ENCODE measurements around the gene INHBC.

INHBC gene

DNA sequence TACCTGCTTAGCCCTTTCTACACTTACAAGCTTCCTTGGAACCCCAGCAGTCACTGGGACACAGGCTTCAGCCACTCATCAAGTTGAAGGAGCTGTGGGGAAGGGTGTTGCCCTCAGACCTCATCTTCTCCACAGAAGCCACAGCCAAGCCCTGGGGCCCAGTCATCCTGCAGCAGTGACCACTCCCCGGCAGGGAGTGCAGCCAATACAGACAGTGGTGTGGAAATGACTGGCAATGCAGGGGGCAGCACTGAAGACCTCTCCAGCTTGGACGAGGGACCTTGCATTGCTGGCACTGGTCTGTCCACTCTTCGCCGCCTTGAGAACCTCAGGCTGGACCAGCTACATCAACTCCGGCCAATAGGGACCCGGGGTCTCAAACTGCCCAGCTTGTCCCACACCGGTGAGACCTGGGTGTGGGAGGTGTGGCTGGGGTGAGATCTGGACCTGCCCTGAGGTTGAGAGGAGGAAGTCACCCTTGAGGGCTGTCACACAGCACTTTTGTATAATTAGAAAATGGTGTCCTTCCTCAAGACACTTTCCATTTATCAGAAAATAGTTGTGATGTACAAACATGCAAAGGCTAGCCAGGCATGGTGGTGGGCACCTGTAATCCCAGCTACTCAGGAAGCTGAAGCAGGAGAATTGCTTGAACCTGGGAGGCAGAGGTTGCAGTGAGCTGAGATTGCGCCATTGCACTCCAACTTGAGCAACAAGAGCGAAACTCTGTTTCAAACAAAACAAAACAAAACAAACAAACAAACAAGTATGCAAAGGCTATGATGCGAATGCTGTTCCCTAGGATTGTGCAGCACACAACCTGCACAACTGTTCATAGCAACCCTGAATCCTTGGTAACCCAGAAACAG lies 34.9 kb downstream of the INHBC start:
- no peak for DNase-seq (ENCODE audit: low read depth in 2 of 2)

DNA sequence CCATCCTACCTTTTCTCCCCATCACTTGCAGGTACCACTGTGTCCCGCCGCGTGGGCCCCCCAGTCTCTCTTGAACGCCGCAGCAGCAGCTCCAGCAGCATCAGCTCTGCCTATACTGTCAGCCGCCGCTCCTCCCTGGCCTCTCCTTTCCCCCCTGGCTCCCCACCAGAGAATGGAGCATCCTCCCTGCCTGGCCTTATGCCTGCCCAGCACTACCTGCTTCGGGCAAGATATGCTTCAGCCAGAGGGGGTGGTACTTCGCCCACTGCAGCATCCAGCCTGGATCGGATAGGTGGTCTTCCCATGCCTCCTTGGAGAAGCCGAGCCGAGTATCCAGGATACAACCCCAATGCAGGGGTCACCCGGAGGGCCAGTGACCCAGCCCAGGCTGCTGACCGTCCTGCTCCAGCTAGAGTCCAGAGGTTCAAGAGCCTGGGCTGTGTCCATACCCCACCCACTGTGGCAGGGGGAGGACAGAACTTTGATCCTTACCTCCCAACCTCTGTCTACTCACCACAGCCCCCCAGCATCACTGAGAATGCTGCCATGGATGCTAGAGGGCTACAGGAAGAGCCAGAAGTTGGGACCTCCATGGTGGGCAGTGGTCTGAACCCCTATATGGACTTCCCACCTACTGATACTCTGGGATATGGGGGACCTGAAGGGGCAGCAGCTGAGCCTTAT lies 35.8 kb downstream of the INHBC start:
- DNase-seq (ENCODE audit: low read depth in 2 of 2), result no peak

DNA sequence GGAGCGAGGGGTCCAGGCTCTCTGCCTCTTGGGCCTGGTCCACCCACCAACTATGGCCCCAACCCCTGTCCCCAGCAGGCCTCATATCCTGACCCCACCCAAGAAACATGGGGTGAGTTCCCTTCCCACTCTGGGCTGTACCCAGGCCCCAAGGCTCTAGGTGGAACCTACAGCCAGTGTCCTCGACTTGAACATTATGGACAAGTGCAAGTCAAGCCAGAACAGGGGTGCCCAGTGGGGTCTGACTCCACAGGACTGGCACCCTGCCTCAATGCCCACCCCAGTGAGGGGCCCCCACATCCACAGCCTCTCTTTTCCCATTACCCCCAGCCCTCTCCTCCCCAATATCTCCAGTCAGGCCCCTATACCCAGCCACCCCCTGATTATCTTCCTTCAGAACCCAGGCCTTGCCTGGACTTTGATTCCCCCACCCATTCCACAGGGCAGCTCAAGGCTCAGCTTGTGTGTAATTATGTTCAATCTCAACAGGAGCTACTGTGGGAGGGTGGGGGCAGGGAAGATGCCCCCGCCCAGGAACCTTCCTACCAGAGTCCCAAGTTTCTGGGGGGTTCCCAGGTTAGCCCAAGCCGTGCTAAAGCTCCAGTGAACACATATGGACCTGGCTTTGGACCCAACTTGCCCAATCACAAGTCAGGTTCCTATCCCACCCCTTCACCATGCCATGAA lies 36.5 kb downstream of the INHBC start:
- no peak for DNase-seq (ENCODE audit: low read depth in 2 of 2)

DNA sequence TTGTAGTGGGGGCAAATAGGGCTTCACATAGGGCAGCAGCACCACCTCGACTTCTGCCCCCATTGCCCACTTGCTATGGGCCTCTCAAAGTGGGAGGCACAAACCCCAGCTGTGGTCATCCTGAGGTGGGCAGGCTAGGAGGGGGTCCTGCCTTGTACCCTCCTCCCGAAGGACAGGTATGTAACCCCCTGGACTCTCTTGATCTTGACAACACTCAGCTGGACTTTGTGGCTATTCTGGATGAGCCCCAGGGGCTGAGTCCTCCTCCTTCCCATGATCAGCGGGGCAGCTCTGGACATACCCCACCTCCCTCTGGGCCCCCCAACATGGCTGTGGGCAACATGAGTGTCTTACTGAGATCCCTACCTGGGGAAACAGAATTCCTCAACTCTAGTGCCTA lies 37.1 kb downstream of the INHBC start:
- DNase-seq (ENCODE audit: low read depth in 2 of 2), result no peak

DNA sequence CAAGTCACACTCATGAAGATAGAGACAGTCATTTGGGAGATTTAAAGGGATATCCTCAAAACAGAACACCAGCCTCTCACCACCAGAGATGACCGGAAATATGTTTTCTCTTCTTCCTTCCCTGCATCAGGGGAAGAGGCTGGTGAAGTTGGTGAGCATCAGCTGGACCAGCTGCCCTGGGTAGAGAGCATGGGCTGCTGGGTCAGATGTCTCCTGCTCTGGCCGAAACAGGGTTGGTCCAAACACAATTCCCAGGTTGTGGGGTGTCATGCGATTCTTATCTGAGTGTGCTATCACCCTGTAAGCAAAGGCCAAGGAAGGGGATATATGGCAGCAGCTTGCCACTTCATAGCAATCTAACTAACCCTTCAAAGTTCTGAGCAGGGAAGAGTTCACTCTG lies 37.8 kb downstream of the INHBC start:
- DNase-seq (ENCODE audit: low read depth in 2 of 2), result no peak

DNA sequence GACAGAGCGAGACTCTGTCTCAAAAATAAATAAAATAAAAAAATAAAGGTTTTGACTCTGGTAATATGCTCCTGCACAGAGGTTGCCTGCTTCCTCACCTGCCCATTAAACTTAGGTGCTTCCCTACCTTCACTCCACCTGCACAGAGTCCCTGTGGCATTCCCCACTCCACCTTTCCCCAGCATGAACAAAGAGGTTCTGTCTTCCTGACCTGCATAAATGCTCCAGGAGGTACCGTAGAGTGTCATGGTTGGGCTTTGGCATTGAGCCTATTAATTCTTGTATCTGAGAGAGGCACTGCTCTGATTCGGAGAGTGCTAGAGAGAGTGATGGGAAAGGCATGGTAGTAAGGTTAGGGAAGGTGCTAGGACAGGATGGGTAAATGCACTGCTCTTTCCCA lies 38.8 kb downstream of the INHBC start:
- no peak for DNase-seq (ENCODE audit: low read depth in 2 of 2)

DNA sequence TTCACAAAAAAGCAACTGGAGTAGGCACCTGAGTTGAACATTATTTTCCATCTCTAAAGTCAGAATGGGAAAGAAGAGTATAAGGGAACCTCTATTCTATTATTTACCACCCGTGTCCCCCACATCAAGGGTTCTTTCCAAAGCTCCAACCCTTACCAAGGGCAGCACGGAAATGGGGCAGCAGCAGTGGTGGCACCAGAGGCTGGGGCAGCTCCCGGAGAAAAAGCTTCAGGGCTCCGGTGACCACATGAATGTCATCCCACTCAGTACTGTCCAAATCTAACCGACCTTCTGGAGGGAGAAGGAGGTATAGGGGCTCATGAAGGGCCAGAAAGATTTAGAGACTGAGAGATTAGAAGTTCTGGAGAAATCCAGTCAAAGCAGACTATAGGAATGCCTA lies 39.3 kb downstream of the INHBC start:
- no peak for DNase-seq (ENCODE audit: low read depth in 2 of 2)

DNA sequence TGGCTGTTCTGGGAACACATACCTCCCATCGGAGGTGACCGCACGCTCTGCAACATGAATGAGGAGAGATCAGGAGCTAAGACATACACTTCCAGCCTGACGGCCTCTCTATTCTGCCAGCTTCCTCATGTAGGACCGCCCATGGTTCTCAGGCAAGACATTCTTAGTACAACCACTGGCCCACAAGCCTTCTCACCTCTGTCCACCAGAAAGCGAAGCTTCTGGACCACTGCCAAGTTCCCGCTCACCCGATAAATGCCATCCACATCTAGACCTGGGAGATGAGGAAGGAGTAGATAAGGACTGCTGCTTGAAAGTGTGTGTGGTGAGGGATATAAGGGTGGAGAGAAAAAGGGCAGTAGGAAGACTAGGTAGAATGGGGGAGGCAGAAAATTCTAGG lies 39.8 kb downstream of the INHBC start:
- DNase-seq (ENCODE audit: low read depth in 2 of 2), result no peak

DNA sequence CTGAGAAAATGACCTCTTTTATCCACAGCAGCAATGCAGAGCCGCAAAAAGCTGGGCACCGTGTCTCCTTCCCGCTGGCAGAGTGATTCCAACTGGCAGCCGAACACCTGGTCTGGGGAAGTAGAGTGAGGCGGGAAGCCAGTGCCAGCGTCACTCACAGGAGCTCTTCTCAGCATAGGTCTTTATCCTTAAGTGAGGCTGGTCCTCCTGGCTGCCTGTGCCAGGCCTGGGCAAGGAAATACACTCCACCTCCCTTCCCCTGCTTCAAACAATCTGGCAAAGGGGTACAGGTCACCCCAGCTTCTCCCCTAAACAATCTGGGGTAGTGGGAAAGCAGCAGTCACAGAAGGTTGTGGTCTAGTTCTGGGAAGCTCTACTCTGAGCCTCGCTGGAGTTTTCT lies 40.3 kb downstream of the INHBC start:
- no peak for DNase-seq (ENCODE audit: low read depth in 2 of 2)

DNA sequence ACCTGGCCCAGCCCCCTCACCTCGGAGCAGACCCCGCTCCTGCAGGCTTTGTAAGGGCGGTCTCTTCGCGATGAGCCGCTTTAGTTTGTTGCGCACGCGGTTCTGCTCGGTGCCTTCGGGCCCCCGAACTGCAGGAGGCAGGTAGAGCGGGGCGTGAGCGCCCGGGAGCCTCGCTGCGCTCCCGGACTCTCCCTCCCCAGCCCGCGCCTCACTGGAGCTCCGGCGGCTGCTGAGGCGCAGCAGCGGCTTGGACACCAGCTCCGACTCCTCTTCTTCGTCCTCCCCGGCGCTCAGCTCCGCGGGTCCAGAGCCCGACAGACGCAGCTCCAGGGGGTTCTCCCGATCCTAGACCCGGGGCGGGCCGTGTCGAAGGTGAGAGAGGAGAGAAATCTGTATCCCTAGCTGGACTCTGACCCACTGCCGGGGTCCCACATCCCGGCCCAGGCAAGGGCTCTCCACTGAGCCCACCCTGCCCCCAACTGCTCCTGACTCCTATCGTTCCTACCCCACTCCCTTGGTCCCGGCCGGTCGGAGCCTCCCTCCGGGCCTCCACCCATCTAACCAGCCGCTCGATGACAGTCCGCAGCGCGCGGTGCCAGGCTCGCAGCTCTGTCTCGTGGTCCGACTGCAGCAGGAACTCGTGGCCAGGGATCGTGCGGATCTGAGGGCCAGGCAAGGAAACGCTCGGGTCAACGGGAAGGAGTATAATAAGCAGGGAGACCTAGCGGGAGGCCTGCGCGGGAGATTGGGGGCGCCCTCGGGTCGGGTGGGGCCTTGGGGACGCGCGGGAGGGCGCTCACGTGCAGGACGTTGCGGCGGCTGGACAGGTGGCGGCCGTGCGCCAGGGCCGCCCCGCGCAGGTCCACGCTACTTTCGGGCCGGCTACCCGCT lies 40.9 kb downstream of the INHBC start:
- DNase-seq (ENCODE audit: low read depth in 2 of 2), result no peak

DNA sequence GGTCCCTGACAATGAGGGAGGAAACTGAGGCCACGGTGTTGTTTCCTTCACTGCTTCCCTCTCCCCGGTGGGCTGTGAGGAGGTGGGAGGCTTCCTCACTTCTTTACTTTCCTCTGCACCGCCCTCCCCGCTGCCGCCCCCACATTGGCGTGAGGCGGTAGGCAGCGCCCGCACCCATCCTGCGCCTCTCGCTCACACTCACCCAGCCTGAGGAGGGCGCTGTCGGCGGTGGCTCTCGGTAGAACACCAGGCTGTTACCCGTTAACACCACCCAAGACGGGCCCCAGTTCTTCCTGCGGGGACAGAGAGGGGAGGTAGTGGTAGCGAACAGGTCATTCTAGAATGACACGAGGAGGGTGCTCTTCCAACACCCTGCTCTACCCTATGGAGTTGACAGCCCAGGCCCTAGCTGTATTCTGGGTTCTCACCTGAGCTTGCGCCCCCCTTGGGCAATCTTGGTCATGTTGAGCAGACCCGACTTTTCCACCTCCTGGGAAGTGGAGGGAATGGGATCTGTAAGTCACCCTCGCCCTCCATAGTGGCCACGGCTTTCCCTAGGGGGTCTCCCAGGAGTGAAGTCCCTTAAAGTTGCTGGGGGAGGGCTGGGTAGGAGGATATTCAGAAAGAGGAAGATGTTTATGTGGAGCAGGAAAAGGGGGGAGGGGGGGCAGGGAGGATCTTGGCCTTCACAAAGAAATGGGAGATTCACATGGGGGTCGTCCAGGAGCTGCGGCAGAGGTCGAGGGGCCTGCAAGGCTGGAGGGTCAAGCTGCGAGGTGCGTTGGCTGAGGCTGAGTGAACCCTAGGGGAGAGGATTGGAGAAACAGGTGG lies 41.8 kb downstream of the INHBC start:
- peak in 1 of 2 donors; percentile 51 for DNase-seq (ENCODE audit: low read depth in 2 of 2)

DNA sequence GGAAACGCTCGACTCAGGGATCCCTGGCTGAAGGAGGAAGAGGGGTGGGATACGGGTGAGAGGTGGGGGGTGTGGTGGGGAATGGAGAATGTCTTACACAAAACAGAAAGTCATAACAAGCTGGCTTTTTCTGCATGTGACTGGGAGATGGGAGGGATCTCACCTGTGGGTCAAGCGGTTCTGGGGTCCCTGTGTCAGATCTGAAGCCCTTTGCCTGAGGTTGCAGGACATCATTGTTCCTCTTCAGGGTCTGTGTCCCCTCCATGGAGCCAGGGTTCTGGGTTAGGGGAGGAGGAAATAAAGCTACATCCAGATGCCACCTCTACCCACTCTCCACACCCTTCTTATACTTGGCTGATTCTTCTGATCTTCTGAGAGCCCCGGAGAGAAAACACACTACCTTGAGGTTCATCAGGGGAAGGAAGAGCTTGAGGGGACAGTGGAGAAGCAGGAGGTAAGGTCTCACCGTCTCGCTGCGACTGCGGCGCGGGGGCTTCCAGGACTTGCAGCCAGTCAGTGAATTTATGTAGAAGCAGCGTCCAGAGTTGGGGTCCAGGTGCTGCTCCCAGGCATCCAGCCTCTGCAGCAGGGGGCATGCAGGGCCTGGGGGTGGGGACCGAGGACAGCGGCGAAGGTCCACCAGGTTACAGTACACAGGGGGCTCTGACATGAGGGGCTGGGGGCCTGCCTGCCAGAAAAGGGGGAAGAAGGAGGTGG lies 42.6 kb downstream of the INHBC start:
- no peak for DNase-seq (ENCODE audit: low read depth in 2 of 2)

DNA sequence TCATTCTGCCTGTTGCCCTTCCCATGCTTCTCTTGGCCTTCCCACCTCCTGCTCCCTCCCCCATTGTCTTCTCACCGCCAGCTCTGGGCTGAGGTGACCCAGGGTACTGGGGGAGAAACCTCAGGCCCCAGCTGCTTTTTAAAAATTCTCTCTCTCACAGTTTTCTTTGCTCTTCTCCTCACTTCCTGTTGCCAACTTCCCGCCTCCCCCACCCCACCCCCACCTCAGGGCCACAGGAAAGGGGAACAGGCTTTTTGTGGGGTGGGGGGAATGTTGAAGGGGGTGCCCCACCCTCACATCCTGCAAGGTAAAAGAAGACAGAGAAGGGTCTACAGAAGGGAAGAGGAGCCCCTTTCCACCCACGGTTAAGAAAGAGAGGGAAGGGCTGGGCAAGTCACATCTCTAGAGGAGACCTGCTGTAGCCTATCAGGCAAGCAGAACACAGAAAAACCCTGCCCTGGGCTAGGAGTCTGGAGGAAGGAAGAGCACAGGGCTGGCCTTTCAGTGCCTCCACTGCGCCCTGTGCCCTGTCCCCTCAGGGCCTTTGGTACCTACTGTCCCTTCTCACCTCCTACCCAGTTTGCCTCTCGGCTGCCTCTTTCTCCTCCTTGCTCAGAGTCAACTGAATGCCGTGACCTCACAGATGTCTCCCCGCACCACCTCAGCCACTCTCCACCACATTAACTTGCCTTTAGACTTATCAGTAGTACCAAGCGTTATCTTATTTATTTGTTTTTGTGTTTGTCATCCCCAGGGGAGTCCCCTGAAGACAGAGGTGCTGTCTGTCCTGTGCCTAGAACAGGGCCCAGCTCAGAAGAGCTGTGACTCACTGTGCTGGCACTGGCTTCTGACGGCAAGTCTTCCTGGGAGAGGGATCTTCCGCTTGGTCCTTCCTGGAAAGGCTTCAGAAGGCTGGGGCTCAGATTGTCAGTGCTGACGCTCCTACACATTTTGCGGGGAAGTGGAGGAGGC lies 43.4 kb downstream of the INHBC start:
- no peak for DNase-seq (ENCODE audit: low read depth in 2 of 2)

DNA sequence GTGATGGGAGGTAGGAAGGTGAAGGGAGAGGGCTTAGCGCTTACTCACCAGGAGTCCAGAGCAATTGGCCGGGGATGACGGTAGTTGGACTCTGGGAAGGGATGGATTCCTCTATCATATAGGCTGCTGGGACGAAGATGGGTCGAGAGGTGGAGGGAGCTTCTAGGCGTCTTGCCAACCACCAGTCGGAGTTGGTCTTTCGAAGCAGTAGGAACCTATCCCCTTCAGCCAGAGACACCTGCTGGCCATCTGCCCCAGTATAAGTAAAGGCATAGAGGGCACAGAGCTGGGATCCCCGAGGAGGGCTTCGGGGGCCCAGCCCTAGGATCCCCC lies 44.4 kb downstream of the INHBC start:
- no peak for DNase-seq (ENCODE audit: low read depth in 2 of 2)

DNA sequence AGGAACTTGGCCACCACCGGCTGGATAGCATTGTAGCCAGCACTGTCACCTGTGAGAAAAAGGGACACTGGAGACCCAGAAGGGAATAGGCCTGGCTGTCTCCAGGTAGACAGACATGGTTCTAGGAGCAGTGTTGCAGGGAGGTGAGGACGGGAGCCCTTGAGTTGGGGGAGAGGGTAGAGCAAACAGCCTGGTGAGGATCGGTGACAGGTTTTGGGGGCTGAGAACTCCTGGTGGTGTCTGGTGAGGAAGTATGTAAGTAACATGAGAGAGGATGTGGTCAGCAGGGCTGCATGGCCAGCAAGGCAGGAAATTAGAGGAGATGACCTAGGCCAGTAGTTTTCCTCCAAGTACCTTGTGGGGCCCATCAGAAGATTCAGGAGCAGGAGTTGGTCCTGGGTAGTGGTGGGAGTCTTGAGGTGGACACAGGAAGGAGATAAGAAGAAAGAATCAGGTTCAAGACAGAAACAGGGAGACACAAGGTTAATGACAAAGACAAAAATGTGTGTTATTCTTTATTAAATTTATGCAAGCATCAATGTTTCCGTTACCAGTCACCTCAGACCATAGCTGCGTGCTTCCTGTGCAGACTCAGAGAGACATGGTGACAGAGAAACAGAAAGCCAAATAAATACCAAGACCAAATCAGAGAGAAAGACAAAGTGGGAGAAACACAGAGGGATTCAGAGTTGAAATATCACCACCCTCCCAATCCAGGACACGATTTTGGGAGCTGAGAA lies 45.0 kb downstream of the INHBC start, which contains the start of gene ARHGAP9:
TSS of gene ARHGAP9 (minus strand) at position 491 of the 740 bp plus-strand sequence. CDS start at position 31, 460 bp downstream.
- DNase-seq (ENCODE audit: low read depth in 2 of 2), result no peak

DNA sequence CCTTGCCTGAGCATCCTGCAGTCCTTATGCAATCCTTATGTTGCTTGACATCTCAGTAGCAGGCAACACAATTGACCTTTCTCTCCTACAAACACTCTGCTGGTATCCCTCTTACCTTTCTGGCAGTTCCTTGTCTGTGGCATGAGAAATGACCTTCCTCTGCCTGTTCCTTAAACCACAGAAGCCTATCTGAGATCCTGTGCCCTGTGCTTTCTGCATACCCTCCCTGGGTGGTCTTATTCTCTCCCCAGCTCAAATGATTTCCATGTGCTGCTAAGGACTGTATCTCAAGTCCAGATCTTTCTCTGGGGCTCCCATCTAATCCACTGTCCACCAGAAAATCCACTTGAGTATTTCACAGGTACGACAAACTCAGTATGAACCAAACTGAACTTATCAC lies 47.1 kb downstream of the INHBC start:
- DNase-seq (ENCODE audit: low read depth in 2 of 2), result no peak

DNA sequence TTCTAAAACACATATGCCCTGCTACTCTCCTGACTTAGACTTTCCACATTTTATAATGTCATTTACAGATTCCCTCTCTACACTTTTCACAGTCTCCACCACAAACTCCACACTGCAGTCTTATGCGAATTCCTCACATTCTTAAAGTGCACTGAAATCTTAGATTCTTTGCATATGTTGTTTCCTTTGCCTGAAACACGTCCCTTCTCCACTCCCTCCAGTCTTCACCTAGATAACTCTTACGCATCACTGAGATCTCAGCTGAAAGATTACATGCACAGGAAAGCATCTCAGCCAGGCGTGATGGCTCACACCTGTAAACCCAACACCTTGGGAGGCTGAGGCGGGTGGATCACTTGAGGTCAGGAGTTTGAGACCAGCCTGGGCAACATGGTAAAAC lies 48.9 kb downstream of the INHBC start:
- no peak for DNase-seq (ENCODE audit: low read depth in 2 of 2)

DNA sequence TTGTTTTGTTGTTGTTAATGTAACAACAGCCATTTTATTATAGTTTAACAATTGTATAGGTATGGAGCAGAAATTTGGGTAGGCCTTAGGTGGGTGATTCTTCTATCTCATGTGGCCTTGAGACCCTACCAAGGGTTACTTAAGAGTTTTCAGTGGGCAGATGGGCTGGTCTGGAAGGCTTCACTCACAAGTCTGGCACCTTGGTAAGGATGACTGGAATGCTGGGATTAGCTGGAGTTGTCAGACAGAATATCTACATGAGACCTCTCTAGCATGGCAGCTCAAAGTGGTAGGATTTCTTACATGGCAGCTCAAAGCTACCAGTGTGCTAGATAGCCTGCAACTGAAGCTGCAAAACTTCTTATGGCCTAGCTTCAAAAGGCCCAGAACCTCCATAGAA lies 51.1 kb downstream of the INHBC start:
- DNase-seq (ENCODE audit: low read depth in 2 of 2), result no peak
